Middle frontal gyrus (tissue), 1 donor: ENCODE results near the gene CELA2A.
"Not testable (repeated sequence)": the region's sequence is repeated elsewhere in the genome, so short reads cannot be mapped to it uniquely, and the experiment has no call there.

Source experiments
- DNase-seq: peaks from one replicate; pipeline ENCODE4 v3.0.0-alpha.2; 2015; ENCODE audit warnings: low spot score; ENCODE audit errors: extremely low spot score

CELA2A gene

DNA sequence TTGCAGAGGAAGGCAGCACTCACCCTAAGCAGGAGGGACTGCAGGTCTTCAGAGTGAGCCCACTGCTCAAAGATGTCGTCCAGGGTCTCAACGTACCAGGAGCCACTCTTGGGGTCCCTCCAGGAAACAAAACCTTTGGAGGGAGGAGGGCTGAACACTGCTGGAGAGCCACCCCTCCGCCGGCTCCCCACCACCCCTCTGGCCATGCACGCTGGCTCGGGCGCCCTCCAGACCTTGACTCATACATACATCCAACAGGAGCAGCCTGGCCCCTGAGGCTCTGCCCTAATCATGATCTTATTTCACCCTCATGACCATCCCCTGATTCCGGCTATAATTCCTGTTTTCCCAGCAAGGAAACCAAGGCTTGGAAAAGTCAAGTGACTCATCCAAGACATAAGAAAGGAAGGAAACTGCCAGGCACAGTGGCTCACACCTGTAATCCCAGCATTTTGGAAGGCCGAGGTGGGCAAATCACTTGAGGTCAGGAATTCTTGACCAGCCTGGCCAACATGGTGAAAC lies 37.4 kb downstream of the CELA2A start:
- DNase-seq, result no peak

GRCh38 chr1:15500184-15501178 lies 43.9 kb downstream of the CELA2A start:
- DNase-seq, result no peak

- no peak for DNase-seq
These were observed 44.9 kb downstream of the CELA2A start for GRCh38 chr1:15501208-15502032.

- no peak for DNase-seq
These were observed 47.9 kb downstream of the CELA2A start for GRCh38 chr1:15504436-15504835.

DNA sequence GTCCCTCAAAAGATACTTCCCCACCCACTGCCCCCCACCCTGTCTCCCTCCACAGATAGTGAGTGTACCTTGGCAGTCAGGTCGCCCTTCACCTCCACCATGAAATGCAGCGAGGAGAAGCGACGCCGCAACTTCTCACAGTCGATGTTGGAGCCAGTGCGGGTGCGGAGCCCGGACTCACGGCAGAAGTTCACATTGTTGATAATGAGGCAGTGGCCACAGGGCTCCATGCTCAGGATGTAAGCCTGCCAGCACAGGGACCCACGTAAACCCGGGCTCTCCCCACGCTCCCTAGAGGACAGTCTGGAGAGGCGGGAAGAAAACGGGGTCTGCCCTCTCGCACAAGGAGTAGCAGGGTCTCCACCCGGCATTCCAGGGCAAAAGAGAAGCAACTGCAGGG lies 50.3 kb downstream of the CELA2A start:
- DNase-seq, result no peak

DNA sequence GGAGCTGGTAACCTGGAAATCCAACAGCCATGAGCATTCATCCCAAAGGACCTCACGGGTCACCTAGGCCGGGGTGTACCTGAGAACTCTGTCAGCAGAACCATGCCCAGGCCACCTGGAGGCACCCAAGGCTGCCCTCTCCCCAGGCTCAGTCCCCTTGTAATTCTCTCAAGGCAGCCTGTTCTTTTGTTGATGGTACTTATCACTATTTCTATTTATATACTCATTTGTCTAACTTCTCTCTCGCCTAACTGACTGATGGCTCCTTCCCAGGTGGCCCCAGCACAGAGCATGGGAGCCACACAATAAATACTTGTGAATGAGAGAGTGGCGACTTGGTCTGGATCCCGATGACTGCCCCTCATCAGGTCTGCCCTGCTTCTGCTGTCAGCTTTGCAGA lies 50.7 kb downstream of the CELA2A start:
- no peak for DNase-seq

- DNase-seq, result no peak
These were observed 52.4 kb downstream of the CELA2A start for GRCh38 chr1:15508700-15509487.

- no peak for DNase-seq
These were observed 53.1 kb downstream of the CELA2A start for GRCh38 chr1:15509586-15509985.

GRCh38 chr1:15510611-15511405 lies 54.3 kb downstream of the CELA2A start:
- DNase-seq, result no peak

GRCh38 chr1:15513192-15513591 lies 56.7 kb downstream of the CELA2A start:
- DNase-seq, result no peak

GRCh38 chr1:15513919-15514318 lies 57.4 kb downstream of the CELA2A start:
- no peak for DNase-seq

- not testable (repeated sequence) for DNase-seq
These were observed 58.0 kb downstream of the CELA2A start for GRCh38 chr1:15514557-15514956.

DNA sequence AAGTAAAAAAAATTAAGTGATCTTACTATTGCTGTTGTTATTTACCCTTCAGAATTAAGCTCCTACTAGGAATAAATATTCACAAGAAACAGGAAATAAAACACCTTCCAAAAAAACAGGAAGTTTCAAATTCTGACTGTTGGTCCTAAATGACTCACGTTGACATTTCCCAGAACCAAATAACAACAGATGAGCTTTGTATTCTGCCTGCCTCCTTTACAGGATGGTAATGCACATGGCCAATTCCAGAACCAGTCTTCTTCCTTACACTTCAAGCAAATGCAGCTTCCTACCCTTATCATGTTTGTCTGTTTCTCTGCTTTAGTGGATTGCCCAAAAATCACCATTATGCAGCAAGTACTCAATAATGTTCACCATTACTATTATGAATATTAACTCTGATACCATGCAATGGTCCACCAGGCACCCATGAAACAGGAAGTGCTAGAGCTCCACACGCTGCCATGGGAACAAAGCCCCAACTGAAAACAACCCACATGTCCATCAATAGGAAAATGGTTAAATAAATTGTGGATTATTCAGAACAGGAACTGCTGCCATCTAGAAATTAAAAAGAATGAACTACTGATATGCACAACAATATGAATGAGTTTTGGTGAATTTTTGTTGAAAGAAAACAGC lies 58.6 kb downstream of the CELA2A start:
- DNase-seq, result no peak

- no peak for DNase-seq
These were observed 63.1 kb downstream of the CELA2A start for GRCh38 chr1:15519625-15520024.

DNA sequence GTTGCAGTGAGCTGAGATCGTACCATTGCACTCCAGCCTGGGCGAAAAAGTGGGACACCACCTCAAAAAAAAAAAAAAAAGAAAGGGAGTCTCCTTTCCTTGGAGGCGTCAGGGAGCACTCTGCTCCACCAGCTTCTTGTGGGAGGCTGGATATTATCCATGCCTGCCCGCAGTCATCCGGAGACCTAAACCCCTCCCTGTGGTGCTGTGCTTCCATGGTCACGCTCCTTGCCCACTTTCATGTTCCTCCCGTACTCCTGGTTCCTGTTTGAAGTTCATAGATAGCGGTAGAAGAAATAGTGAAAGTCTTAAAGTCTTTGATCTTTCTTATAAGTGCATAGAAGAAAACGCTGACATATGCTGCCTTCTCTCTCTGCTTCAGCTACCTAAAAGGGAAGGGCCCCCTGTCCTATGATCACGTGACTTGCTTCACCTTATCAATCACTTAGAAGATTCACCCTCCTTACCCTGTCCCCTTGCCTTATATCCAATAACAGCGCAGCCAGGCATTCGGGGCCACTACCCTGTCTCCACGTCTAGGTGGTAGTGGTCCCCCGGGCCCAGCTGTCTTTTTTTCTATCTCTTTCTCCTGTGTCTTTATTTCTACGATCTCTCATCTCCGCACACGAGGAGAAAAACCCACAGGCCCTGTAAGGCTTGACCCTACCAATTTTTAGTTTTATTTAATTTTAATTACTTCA lies 64.8 kb downstream of the CELA2A start:
- not testable (repeated sequence) for DNase-seq
